Embryonic facial prominence (tissue), 1 donor: ENCODE data around the gene MYBPH.

Experiments
- DNase-seq: peaks from one replicate; pipeline ENCODE4 v3.0.0-alpha.2; 2016; ENCODE audit errors: extremely low spot score

Gene MYBPH

DNA sequence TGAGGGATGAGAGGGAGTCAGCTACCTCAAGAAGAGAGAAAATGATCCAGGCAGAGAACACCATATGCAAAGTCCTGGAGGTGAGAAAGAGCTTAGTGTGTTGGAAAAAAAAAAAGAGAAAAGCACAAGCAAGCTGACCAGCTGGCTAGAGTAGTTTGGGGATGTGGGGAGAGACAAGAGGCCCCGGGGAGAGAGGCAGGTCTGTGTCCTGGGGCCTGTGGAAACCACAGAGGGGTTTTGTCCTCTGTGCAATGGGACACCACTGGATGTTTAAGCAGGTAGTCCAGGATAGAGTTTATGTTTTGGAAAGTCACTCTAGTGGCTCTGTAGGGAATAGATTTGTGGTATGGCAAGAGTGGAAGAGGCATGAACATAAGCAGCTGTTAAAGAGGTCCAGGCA is 25.3 kb upstream of the MYBPH start:
- DNase-seq = no peak

DNA sequence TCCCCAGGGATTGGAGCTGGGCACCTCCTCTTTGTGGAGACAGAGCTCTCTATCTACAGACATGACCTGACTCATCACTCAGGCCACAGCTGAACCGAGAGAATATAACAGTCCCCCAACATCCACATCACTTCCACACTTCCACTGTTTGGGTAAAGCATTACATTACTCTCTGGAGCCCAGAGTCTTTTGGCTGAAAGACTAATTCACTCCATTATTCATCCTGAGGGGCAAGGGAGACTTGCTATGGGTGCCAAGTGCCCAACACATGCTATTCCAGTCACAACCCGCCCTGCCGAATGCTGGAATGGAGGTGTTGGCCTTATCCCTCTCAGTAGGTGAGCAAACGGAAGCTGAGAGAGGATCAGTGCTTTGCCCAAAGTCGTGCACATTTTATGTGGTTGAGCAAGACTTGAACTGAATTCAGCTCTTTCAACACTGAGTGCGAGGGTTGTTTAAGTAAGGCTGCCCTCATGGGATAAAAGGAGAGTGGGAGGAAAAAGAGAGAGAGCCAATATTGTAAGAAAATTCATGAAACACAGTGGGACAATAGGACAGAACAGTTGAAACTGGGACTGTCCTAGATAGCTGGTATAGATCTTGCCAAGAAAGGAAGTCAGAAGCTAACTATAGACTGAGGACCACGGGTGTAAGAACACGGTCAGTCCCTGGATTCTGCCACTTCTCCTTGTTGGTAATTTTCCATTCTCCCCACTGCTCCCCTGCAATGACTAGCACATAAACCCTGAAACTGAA is 24.4 kb upstream of the MYBPH start:
- DNase-seq = no peak

DNA sequence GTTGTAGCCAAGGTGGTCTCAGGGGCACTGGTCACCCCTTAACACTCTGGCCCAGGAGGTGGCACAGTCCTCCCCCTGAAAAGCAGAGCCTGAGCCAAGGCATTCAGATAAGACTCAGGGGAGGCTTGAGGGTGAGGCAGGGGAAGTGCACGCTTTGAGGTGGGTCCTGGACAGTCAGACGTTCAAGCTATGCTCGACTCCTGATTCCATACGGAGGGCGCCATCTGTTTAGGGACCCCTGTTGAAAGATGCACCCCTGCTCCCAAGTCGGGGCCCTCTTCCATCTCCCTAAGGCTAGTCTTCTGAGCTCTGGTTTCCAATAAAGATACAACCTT is 23.8 kb upstream of the MYBPH start:
- DNase-seq = no peak

DNA sequence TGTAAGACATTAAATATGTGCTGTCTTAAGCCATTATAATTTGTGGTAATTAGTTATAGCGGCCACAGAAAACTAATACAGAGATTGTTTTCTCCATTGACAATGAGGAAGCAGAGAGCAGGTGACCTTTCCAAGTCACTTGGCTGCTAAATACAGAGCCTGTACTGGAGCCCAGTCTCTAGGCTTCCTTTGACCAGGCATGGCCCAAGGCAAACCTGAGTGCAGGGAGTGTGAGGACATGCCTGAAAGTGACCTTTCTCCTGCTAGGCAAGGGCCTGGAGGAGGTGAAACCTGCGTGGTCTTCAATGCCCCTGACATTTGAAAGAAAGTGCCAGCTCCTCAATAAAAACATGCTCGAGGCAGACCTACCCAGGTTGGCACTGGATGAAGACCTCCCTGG is 23.4 kb upstream of the MYBPH start:
- DNase-seq = no peak

- DNase-seq = no peak
These were observed 22.0 kb upstream of the MYBPH start for GRCh38 chr1:203197625-203198024.

GRCh38 chr1:203196371-203196770 is 20.7 kb upstream of the MYBPH start:
- no peak for DNase-seq

DNA sequence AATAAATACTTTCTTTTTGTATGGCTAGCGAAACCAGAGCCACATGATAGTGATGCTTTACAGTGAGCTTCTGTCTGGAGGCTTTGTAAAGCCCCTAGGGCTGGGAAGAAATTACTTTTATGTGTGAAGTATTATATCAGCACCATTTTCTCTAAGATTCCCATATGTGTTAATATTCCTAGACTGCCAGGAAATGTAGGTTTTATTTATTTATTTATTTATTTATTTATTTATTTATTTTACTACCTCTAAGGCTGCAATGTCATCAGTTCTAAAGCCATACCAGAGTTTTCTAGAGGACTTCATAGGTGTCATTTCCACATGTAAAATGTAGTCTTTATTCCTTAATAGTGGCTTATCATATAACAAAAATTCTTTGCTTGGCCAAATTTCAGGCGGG is 15.3 kb upstream of the MYBPH start:
- no peak for DNase-seq

- DNase-seq = no peak
These were observed 14.3 kb upstream of the MYBPH start for GRCh38 chr1:203189951-203190352.

DNA sequence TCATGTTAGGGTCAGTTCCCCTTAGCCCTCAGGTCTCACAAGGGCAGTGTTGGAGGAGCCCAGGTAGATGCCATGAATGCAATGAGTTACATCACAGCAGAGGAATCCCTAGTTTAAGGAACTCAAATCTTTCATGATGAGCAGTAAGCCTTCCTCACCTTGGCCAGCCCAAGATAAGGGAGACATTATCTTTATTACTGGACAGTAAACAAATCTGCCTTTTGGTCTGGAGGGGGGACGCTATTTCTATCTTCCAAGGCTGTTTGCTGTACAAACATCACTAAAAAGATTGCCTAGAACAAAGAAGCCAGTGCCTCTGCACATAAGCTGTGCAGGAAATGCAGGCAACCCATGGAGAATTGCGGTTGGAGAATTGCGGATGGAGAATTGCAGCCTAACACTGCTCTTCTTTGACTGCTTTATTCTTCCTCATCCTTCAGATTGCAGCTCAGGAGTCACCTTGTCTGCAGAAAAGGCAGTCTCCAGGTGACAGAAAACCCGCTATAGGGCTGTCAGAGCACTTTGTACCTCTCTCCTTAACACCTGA is 13.1 kb upstream of the MYBPH start:
- no peak for DNase-seq

DNA sequence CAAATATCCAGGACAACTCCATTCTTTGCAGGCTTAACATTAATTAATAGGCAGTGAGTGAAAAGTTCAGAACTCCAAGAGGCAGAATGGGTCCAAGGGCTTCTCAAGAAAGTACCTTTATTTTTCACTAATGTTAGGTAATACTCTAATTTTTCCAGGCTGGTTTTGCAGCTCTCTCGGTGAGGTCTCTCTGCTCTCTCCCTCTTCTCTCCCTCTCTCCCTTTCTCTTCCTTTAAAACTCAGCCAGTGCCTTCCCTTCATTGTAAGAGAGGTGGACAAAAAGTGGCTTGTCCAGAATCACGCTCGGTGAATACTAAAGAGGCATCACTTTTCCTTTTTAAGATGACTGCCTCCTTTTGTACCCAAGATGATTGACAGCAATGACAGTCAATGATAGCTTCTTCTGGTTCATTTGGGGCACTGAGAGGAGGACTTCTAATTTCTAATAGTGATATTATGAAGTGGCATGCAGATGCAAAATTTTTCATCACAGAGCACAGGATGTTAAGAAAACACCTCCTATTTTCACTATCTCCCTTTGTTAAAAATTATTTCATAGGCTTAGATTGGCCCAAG is 12.2 kb upstream of the MYBPH start:
- no peak for DNase-seq

- no peak for DNase-seq
These were observed 11.7 kb upstream of the MYBPH start for GRCh38 chr1:203187304-203187685.

GRCh38 chr1:203186446-203187303 is 11.0 kb upstream of the MYBPH start, which contains the start of gene CHI3L1:
CHI3L1 (minus strand) TSS chr1:203186704; CDS start chr1:203186623, 81 bp downstream.
- DNase-seq = no peak

DNA sequence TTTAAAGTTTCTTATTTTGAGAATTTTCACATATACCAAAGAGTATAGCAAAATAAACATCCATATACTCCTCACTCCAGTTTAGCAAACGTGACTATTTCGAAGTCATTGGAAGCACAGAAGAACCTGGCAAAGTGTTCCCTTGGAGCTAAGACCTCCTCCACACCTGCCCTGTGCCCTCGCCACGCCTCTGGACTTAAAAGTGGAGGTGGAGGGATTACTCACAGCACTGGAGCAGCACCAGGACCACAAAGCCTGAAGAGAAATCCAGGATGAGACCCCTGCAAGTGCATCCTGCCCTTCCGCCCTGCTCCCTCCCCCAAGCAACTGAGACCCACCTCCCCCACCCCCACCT is 10.4 kb upstream of the MYBPH start:
- no peak for DNase-seq

GRCh38 chr1:203185585-203185984 is 10.0 kb upstream of the MYBPH start:
- no peak for DNase-seq

GRCh38 chr1:203185061-203185461 is 9.4 kb upstream of the MYBPH start:
- no peak for DNase-seq

GRCh38 chr1:203184467-203184866 is 8.8 kb upstream of the MYBPH start:
- no peak for DNase-seq

DNA sequence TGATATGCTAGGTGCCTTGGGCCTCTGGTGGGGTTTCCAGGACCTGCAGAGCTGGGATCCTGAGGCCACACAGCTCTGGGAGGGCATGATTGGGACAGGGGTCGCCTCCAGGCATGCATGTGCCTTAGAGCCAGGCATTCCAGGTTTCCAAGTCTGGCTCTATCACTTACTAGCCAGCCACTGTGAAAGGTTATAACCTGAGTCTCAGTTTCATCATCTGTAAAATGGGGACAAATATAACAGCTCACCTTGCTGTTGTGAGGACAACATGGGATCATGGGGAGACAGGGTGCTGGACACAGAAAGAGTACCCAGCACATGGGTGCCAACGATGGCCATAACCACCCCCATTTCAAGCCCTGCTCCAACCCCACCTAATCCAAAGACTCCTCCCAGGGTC is 8.2 kb upstream of the MYBPH start:
- no peak for DNase-seq

DNA sequence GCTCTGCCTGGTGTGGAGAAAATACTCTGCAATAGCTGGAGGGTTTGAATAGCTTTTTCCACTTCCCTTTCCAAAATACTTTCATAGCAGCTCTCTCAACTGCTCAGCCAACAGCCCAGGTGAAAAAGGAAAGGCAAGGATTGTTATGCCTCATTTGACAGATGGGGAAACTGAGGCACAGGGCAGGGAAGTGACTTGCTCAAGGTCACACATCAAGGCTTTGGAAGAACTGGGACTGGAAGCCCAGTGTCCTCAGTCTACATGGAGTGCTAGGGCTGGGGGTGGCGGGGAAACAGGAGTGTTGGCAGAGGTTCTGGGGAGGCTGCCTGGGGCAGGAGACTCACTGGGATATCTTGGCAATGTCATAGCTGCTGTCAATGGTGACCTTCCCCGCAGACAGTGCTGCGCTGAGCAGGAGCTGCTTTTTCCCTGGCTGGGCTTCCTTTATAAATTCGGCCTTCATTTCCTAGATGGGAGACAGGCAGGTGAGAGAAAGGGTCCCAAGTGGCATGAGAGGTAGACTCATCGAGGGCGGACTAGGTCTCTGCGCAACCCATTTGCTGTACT is 6.8 kb upstream of the MYBPH start:
- no peak for DNase-seq

GRCh38 chr1:203181586-203182386 is 6.2 kb upstream of the MYBPH start:
- no peak for DNase-seq

GRCh38 chr1:203180611-203181330 is 5.1 kb upstream of the MYBPH start:
- DNase-seq = no peak

- no peak for DNase-seq
These were observed 4.0 kb upstream of the MYBPH start for GRCh38 chr1:203179667-203180005.
